GM18520 (cell line): Measurements from ENCODE around the gene TMEM178B.

ENCODE experiments used
- ATAC-seq: cut with Tn5 transposase; IDR thresholded peaks from one replicate; pipeline ENCODE4 v1.9.1; 2021; ENCODE audit not compliant: unreplicated experiment

TMEM178B gene

DNA sequence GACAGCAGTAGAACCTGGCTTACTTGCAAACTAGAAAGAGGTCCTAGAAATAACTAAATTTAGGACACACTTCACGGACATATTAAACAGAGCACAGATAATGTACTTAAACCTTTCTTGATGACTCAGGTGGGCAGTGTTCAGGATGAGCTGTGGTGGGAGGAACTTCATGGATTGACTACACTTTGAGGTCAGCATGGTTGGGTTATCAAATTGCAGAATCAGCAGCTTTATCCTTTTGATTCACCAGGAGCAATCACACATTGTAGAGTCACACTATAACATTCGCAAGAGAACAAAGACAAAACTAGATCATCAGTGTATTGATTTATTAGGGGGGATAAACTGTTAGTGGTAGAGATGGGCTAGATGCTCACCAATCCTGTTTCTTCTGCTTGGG, 438.7 kb downstream of the TMEM178B start:
- no peak for ATAC-seq

DNA sequence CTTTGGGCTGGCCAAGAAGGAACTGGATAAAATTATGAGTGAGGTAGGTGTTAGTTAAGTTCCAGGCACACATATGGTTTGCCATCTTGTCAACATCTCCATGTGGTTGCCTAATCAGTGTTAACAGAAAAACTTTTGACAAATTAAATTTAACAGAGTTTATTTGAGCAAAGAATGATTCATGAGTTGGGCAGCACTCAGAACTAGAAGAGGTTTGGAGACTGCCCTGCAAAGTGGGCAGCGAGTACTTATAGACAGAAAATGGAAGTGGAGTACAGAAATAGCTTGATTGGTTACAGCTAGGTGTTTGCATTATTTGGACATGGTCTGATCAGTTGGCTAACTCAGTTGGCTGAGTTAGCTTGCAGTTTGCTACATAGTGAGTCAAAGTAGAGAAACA, 439.9 kb downstream of the TMEM178B start:
- no peak for ATAC-seq

DNA sequence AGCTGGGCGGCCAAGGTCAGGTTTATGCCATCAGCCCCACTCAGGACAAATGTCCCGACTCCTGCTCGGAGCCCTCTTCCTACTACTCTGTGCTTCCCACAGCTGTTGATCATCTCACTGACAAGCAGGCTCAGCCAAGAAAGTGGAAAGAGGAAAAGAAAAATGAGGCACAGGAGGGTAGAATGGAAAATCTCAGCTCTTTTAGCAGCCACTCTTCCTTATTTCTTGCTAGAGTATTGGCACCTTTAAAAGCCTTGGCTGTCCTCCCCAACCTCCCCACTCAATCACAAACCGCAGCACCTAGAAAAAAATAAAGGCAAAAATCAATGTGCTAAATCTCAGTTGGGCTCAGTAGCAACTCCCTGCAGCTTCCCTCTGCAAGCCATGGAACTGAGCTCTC, 442.1 kb downstream of the TMEM178B start:
- ATAC-seq: no peak

DNA sequence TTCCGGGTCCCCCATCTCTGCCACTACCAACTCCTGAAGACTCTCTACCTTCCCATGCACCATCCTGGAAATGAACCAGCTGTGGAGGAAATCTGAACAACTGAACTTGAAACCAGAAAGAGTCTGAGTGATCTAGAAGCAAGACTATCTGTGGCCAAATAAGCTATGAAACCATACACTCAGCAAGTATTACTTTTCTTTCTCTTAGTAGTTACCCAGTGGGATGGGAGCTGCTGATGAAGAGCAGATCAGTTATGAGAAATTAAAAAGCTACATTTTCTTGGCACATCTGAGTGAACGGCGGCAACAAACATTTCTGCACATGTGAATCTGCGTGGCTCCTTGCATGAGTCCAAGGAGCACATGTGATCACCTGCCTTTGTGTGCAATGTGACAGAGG, 445.8 kb downstream of the TMEM178B start:
- no peak for ATAC-seq

DNA sequence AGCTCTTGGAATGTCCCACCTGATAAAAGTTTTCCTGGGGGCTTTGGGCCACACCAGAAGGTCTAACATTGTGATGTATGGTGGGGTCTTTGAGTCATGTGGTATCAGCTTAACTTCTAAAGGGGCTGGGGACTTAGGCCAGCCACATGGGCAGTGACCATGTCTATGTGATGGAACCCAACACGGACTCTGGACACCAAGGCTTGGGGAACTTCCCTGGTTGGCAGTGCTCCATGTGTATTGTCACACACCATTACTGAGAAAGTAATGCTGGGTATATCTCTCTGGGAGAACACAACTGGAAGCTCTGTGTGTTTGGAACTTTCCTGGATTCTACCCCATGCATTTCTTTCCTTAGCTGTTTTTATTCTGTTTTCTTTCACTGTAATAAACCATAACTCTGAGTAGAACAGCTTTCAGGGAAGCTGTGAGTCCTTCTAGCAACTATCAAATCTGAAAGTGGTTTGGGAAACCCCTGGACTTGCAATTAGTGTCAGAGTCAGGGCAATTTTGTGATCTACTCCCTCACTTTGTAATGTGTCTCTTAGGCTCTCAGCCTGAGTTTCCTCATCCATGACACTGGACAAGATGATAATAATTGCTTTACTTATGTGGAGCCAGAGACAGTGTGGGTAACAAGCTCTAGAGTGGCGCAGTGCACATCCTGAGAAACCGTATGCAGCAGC, 448.9 kb downstream of the TMEM178B start:
- ATAC-seq: no peak

DNA sequence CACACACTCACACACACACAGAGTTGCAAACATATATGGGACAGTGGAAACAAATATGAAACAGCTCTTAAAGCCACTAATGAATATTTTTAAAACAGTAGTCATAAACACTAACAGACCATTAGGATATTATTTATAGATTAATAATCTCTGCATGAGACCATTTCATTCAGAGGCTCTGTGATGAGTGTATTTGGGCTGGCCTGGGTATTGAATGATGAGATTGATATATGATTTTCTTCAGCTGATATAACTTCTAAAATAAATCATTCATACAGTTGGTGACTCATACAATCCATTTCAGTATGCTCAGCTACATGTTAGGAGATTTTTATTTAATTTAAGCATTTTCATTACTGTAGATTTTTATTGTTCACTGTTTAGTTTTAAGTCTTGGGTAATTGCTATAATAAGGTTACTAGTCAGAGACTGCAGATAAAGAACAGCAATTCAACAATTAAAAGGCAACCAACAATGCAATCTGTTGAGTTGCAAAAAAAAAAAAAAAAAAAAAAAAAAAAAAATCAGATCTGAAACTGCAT, 452.2 kb downstream of the TMEM178B start:
- ATAC-seq: no peak

DNA sequence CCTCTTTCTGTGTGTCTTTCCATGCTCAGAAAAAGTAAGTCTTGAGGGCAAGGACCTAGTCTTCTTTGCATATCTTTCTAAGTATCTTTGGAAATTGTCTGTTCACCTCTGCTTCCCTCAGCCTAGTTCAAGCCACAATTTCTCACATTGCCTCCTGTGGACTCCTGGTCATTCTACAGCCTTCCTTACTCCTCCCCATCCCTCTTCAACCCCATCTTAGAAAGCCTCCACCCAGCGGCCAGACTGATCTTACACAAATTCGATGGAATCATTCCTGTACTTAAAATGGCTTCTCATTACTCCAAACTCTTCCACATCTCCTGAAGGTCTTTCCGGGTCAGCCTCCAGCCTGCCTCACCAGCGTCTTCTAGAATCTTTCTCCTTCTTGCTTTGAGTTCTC, 453.2 kb downstream of the TMEM178B start:
- no peak for ATAC-seq

DNA sequence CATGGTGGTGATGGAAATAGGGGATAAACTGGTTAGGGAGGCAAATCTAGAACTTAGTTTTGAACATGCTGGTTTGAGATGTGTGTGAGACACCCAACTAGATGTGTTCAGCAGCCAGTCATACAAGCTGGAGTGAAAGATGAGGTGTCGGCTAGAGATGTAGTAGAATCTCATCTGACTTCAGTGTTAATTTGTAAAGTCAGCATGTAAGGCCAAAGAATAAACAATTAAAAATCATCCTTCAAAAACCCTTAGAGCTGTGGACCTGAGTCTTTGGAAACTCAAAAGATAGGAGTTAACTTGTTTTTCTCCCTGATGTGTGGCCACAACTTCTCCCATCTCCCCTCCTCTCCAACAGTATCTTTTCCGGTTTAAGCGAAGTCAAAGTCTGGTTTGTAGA, 454.5 kb downstream of the TMEM178B start:
- ATAC-seq: no peak
